B cell (primary cell): ENCODE measurements around the gene LRP1-AS.

Experiments
- EZH2 ChIP-seq: IDR thresholded peaks from 2 replicates; pipeline ENCODE4 v1.6.1; 2012; ENCODE audit warnings: borderline replicate concordance, low read depth, mild to moderate bottlenecking, moderate library complexity, low read length; ENCODE audit not compliant: insufficient read depth, poor library complexity, severe bottlenecking
- TF ChIP-seq, protein P1 (sequence below): fragments of 200-600 bp; IDR thresholded peaks from one replicate; pipeline ENCODE4 v1.8.0; 2022; ENCODE audit warnings: antibody characterized with exemption, mild to moderate bottlenecking

DNA sequence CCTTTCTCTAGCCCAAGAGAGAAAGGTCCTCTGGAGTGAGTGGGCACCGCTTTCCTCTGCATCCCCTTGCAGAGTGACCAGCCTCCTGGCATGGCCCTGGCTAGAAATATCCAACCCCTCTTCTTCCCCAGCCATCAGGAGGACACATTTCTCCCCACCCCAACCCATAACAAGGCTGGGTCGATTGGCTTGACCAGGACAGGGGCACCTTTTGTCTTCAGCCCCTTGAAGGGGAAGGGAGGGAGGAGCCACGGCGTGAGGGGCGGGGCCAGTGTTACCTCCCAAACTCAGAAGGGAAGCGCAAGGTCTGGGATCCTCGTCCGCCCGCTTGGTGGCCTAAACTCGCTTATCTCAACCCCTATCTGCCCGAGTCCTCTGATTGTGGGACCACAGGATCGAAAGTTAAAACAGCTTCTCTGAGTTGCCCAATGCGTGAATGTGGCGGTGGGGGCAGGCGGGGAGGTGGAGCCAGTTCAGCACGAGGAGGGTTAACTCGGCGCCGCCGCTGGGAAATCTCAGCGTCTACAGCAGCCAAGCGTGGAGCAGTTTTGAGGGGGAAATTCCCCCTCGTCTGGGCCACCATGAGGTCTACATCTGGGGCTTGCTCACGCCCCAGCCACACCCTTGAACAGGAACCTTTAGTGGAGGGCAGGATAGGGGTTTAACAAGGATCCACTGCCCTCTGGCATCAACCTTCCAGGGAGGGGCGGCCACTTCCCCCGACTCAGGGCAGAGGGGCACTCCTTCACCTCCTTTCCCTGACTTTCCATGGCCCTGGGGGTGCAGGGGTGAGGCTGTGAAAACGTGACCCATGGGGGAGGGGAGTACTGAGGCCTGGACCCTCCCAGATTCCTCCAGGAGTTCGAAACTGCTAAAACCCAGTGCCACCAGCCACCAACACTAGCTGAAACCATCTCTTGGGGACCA is 37.1 kb downstream of the LRP1-AS start:
- TF ChIP-seq, protein P1, sequence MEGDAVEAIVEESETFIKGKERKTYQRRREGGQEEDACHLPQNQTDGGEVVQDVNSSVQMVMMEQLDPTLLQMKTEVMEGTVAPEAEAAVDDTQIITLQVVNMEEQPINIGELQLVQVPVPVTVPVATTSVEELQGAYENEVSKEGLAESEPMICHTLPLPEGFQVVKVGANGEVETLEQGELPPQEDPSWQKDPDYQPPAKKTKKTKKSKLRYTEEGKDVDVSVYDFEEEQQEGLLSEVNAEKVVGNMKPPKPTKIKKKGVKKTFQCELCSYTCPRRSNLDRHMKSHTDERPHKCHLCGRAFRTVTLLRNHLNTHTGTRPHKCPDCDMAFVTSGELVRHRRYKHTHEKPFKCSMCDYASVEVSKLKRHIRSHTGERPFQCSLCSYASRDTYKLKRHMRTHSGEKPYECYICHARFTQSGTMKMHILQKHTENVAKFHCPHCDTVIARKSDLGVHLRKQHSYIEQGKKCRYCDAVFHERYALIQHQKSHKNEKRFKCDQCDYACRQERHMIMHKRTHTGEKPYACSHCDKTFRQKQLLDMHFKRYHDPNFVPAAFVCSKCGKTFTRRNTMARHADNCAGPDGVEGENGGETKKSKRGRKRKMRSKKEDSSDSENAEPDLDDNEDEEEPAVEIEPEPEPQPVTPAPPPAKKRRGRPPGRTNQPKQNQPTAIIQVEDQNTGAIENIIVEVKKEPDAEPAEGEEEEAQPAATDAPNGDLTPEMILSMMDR = no peak
- no peak for TF ChIP-seq EZH2
